ENCODE results near the gene OR13C4.
"Not testable (repeated sequence)": the region's sequence is repeated elsewhere in the genome, so short reads cannot be mapped to it uniquely, and the experiment has no call there.

OR13C4 gene

GRCh38 chr9:104555521-104555920 is 28.5 kb upstream of the OR13C4 start:
- no peak for DNase-seq
- Mint-ChIP-seq H3K4me3 (no peak overlapping the region), H3K27me3 (ENCODE audit: low read depth, poor library complexity) (no peaks in the 10 kb centered on the region), H3K36me3 (ENCODE audit: low read depth) (peaks cover 8% of the 10 kb centered on the region), H3K9me3 (peaks cover 23% of the 10 kb centered on the region), H3K27ac (no peak overlapping the region), H3K4me1 (no peaks in the 10 kb centered on the region)
- TF ChIP-seq CTCF (IDR thresholded peaks at IDR 0.05), result no peak

GRCh38 chr9:104553261-104553660 is 26.3 kb upstream of the OR13C4 start:
- Mint-ChIP-seq H3K4me3 (no peak overlapping the region), H3K27ac (no peak overlapping the region), H3K27me3 (ENCODE audit: low read depth, poor library complexity) (no peaks in the 10 kb centered on the region), H3K4me1 (no peaks in the 10 kb centered on the region), H3K36me3 (ENCODE audit: low read depth) (peaks cover 5% of the 10 kb centered on the region), H3K9me3 (peaks cover 8% of the 10 kb centered on the region)
- TF ChIP-seq CTCF (IDR thresholded peaks at IDR 0.05), result no peak
- no peak for DNase-seq

- no peaks in the 10 kb centered on the region for H3K4me1 Mint-ChIP-seq
Observed at GRCh38 chr9:104544644-104545043, 17.6 kb upstream of the OR13C4 start.

GRCh38 chr9:104539275-104539674 is 12.3 kb upstream of the OR13C4 start:
- Mint-ChIP-seq H3K4me3 (no peak overlapping the region), H3K36me3 (ENCODE audit: low read depth) (no peaks in the 10 kb centered on the region), H3K4me1 (no peaks in the 10 kb centered on the region), H3K27ac (no peak overlapping the region), H3K27me3 (ENCODE audit: low read depth, poor library complexity) (peaks cover 10% of the 10 kb centered on the region), H3K9me3 (no peaks in the 10 kb centered on the region)
- no peak for TF ChIP-seq CTCF (IDR thresholded peaks at IDR 0.05)
- no peak for DNase-seq

More at GRCh38 chr9:104544644-104545043, 17.6 kb upstream of the OR13C4 start:
- no peak for TF ChIP-seq CTCF (IDR thresholded peaks at IDR 0.05)
- DNase-seq, result no peak
- Mint-ChIP-seq H3K27ac (no peak overlapping the region), H3K36me3 (ENCODE audit: low read depth) (no peaks in the 10 kb centered on the region), H3K4me3 (no peak overlapping the region), H3K27me3 (ENCODE audit: low read depth, poor library complexity) (peaks cover 5% of the 10 kb centered on the region), H3K9me3 (no peaks in the 10 kb centered on the region)

GRCh38 chr9:104536756-104537155 is 9.7 kb upstream of the OR13C4 start, which contains the start of gene OR13C3:
Gene OR13C3, minus strand, starts transcription at chr9:104536856. Its CDS starts 133 bp downstream, at chr9:104536723.
- DNase-seq, result no peak
- H3K27ac Mint-ChIP-seq, result no peak within 1 kb of the TSS
- no peak for TF ChIP-seq CTCF (IDR thresholded peaks at IDR 0.05)
- H3K4me1 Mint-ChIP-seq, result no peaks in the 10 kb centered on the region
- H3K27me3 Mint-ChIP-seq (ENCODE audit: low read depth, poor library complexity), result peaks cover 10% of the 10 kb centered on the region
- no peaks in the 10 kb centered on the region for H3K9me3 Mint-ChIP-seq
- H3K4me3 Mint-ChIP-seq, result no peak within 1 kb of the TSS
- H3K36me3 Mint-ChIP-seq (ENCODE audit: low read depth), result no peaks in the 10 kb centered on the region

GRCh38 chr9:104520241-104520640 is 6.8 kb downstream of the OR13C4 start:
- not testable (repeated sequence) for H3K27ac Mint-ChIP-seq, H3K4me1 Mint-ChIP-seq

More at GRCh38 chr9:104520241-104520640, 6.8 kb downstream of the OR13C4 start:
- not testable (repeated sequence) for DNase-seq; H3K9me3 Mint-ChIP-seq; H3K4me3 Mint-ChIP-seq; H3K36me3 Mint-ChIP-seq (ENCODE audit: low read depth); H3K27me3 Mint-ChIP-seq (ENCODE audit: low read depth, poor library complexity)
